CD1c-positive myeloid dendritic cell (primary cell): ENCODE results near the gene MECP2.
"Not testable (repeated sequence)": the region's sequence is repeated elsewhere in the genome, so short reads cannot be mapped to it uniquely, and the experiment has no call there.

Experiments
- DNase-seq: peaks from one replicate; pipeline ENCODE4 v3.0.0-alpha.2; 2016; ENCODE audit errors: extremely low spot score

Gene MECP2

DNA sequence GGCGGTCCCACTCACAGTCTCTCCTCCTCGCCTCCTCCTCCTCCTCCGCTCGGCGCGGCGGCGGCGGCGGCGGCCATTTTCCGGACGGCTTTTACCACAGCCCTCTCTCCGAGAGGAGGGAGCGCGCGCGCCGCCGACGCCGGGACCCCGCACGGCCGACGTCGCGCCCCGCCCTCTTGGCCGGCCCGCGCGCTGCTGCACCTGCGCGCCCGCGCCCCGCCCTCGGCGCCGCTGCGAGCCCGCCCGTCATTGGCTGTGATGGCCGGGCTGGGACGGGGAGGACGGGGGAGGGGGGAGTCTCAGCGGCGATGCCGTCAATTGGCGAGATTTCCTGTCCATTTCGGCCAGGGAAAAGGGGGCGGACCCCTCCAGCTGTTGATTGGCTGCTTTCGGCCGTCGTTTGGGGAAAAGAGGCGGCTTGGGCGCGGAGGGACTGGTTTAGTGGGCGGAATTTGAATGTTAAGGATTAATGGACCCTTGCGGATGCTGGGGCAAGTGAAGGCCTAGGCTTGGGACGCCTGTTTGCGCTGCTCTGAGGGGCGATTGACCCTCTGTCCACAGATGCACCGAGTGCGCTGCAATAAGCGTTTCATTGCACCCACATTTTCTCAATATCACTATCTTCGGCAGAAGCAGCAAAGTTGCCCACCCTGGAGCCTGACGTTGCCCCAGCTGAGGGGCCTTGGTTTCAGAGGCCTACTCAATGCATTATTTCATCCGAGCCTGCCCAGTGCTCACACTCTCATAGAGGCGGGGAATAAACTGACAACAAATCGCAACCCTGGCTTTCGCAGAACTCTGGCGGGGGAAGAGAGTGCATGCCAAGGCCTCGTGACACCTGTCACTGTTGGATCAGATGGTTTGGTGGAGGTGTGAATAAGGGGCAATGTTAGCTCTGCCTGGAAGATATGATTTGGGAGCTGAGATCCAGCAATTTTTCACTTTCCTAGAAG is at the start of gene MECP2:
Gene MECP2 (minus strand): TSS at position 129 of the 953 bp plus-strand sequence.
- peak; percentile 94 for DNase-seq

DNA sequence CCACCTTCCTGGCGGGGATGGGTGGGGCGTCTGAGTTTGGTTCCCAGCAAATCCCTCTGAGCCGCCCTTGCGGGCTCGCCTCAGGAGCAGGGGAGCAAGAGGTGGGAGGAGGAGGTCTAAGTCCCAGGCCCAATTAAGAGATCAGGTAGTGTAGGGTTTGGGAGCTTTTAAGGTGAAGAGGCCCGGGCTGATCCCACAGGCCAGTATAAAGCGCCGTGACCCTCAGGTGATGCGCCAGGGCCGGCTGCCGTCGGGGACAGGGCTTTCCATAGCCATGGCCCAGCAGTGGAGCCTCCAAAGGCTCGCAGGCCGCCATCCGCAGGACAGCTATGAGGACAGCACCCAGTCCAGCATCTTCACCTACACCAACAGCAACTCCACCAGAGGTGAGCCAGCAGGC is 46.5 kb upstream of the MECP2 start, which contains the start of gene OPN1LW:
Gene OPN1LW (plus strand): TSS at position 234 of the 400 bp plus-strand sequence. CDS start 41 bp downstream, at position 275.
- DNase-seq = not testable (repeated sequence)

DNA sequence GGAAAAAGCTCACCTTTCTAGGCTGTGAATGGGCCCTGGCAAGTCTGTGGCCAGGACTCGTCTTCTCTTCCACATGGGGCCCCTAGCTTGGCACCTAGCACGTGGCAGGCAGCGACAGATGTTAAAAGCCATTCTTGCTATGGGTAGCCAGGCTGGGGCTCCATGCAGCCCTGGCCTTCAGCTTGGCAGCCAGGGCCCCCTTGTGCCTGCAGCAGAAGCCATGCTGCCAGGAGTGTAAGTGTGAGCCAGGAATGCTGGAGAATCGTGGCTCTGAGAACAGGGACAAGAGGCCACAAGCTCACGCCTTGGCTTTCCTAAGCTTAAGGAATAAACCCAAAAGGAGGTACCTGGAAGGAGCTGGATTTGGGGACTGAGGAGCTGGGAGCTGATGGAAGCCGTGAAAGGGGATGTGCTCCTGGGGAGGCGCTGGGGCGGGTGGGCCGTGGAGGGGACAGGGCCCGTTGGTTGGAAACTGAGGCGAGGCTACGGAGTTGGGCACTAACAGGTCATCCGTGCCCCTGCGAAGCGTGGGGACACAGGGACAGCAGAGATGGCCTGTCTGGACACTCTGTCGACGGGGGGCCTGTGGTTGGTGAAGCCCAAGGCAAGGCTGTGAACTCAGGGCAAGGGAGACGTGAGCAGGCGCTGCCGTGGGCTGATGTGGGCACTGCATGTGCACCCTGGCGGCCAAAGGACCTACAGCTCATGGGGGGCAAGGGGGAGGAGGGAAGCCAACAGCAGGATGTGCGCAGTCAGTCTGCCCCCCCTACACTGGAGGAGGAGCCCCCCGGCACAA is 45.6 kb upstream of the MECP2 start:
- DNase-seq = no peak

DNA sequence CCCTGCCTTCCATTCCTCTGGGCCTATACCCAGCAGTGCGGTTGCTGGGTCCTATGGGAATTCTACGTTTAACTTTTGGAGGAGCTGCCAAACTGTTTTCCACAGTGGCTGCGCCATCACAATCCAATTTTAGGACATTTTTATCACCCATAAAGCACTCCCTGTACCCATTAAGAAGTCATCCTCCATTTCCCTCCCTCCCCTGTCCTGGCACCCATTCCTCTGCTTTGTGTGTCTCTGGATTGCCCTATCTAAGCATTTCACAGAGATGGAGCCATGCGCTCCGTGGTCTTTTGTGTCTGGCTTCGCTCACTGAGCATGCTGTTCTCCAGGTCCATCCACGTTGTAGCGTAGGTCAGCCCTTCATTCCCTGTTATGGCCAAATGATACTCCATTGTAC is 44.9 kb upstream of the MECP2 start:
- no peak for DNase-seq

DNA sequence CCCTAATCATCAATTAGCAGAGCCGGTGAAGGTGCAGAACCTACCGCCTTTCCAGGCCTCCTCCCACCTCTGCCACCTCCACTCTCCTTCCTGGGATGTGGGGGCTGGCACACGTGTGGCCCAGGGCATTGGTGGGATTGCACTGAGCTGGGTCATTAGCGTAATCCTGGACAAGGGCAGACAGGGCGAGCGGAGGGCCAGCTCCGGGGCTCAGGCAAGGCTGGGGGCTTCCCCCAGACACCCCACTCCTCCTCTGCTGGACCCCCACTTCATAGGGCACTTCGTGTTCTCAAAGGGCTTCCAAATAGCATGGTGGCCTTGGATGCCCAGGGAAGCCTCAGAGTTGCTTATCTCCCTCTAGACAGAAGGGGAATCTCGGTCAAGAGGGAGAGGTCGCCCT is 43.2 kb upstream of the MECP2 start:
- no peak for DNase-seq

DNA sequence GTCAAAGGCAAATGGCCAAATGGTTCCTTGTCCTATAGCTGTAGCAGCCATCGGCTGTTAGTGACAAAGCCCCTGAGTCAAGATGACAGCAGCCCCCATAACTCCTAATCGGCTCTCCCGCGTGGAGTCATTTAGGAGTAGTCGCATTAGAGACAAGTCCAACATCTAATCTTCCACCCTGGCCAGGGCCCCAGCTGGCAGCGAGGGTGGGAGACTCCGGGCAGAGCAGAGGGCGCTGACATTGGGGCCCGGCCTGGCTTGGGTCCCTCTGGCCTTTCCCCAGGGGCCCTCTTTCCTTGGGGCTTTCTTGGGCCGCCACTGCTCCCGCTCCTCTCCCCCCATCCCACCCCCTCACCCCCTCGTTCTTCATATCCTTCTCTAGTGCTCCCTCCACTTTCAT is 42.7 kb upstream of the MECP2 start:
- DNase-seq = no peak

DNA sequence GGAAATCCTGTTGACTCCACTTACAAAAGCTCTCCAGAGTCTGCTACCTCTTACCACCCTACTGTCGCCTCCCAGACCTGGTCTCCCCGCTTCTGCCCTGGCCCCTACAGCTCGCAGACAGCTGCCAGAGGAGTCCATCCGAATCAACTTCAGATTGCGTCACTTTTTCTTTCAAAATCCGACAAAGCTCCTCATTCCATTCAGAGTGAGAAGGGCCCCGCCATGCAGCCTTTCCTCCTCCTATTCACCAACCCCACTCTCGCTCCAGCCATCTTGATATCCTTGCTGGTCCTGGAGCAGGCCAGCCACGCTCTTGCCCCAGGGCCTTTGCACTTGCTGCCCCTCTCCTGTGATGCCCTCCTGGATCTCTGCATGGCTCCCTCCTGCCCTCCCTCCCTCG is 41.3 kb upstream of the MECP2 start:
- no peak for DNase-seq

DNA sequence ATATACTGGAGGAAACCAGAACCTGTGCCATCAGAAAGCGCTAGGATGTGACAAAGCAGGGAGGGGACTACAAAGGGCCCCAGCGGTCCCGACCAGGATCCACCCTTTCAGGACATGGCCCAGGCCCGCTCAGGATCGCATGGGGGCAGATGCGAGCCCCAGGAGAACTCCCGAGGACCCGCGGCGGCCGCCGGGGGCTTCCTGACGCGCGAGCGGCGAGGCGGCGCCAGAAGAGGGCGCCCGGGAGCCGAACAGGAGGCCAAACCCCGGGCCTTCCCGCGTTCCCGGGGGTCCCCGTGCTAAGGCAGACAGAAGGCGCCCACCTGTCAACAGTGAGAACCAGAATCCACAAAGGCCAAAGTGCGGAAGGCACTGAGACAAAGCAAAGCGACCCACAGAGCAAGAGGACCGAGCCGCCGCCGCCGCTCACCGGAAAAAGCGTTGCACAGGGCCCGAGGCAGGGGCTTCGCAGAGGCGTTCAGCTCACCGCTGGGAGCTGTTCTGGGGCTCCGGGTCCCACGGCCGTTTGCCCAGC is 39.2 kb upstream of the MECP2 start:
- peak; percentile 58 for DNase-seq

DNA sequence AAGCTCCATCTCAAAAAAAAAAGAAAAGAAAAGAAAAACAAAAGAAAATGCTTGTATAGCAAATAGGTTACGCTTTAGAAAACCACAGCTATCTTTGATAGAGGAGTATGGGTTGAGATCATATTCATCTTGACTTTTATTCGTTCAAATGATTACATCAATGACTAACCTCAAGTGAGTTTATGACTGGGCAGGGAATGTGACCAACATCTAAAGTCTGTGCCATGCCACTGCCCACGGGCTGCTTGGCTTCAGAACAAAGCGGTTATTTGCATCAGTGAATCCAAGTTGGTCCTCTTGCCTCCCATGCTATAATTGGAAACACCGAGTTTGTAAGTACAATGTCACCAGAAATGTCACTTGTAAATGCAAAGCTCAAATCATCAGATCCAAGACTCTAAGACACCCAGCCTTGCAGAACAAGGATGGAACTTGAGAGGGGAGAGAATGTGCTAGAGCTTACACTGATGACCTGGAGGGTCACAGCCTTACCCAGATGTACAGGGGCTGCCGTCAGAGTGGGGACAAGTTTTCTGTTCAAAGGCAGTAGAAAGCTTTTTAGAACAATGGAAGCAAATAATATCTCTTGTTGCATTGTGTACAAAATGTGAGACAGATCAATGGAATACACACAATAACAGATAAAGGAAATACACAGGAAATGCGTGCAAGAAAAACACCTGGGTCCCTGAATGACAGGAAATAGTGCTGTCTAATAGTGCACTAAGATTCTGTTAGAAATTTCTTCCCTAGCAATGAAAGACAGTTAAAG is 38.1 kb upstream of the MECP2 start:
- no peak for DNase-seq

DNA sequence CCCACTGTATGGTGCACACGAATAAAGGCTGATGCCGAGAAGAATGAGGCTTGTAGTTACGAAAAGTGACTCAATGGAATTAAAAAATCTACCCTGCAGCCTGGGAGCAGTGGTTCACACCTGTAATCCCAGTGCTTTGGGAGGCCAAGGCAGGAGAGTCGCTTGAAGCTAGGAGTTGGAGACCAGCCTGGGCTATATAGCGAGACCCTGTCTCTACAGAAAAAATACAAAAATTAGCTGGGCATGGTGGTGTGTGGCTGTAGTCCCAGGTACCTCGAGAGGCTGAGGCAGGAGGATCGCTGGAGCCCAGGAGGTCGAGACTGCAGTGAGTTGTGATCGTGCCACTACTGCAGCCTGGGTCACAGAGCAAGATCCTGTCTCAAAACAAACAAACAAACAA is 34.8 kb upstream of the MECP2 start:
- no peak for DNase-seq

DNA sequence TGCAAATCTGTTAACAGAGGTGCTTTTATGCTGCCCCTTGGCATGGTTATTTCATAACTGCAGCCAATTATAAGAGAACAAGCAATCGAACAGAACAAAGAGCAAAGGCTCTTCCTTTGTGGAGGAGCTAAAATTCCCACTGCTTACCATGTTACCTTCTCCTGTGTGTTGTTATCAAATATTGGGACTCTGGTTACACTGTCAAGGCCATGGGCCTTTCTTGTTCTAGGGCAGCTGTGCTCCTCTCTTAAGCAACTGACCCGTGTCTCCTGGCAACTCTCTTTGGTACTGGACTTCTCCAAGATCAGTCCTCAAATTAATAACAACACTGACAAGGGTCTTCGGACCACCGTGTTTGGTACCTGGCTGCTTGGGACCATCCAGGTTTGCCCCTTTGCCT is 34.4 kb upstream of the MECP2 start:
- DNase-seq = no peak

DNA sequence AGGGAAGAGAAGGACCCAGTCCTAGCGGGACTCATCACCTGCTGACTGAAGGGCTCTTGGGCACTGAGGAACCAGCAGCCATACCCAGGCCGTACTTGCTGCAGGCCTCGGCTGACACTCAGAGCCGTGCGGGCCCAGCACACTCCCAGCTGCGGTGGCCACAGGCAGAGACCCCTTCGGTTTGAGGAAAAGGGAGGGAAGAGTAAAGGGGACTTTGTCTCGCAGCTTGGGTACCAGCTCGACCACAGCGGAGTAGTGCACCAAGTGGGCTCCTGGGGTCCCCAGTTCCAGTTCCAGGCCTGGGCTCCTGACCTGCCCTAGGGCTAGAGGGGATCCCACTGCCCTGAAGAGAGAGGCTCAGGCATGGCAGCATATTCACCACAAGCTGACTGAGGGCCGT is 28.6 kb upstream of the MECP2 start:
- DNase-seq = no peak

DNA sequence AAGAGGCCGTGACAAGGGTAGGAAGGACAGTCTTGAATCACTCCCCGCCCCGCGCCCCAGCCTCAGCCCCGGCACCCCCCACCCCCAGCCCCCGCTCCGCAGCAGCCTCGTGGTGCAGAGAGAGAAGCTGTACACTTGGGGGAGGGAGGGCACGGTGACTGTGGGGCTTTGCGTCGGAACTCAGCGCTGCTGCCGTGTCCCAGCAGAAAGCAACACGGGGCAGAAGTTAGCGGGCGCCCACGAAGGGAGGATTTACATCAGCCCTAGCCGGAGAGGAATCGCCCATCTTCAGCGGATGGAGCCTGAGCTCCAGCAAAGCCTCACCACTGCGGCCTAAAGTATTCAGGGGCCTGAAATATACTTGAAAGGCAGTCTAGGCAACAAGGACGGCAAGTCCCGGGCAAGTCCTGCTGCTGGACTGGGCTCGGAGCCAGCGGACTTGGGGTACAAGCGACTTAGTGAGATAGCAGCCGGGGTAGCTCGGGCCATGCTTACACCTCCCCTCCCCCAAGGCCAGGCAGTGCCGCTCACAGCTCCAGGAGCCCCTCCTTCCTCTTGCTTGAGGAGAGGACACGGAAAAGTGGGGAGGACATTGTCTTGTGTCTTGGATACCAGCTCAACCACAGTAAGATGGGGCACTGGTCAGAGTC is 28.0 kb upstream of the MECP2 start:
- no peak for DNase-seq

DNA sequence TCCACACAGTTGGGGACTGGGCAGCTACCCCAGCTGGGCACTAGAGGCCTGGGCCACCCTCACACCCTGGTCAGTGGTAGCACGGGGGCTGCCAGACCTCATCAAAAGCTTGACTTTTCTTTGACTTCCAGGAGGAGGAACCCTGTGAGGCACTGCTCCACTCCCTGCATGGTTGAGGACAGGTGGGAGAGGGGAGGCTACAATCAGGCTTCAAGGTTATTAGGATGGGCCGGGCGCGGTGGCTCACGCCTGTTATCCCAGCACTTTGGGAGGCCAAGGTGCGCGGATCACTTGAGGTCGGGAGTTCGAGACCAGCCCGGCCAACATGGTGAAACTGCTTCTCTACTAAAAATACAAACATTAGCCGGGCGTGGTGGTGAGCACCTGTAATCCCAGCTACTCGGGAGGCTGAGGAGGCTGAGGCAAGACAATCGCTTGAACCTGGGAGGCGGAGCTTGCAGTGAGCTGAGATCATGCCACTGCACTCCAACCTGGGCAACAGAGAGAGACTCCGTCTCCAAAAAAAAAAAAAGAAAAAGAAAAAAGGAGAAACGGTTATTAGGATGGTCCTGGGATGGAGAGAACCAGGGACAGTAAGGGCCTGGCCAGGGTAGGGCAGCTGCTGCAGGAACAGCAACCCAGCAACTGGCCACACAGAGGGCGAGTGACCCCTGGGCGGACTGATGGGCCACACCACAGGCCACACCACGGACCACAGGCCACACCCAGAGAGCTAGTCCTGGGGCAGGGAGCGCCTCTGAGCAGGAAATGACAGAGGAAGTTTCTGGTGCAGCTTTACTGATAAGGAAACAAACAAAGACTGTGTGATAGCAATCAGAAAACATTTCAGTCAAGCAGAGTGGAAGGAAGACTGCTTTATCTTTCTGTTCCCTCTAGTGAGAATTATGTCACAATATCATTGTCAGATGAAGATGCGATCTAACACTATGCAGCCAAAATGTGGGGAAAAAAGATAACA is 26.0 kb upstream of the MECP2 start:
- DNase-seq = peak; percentile 33

DNA sequence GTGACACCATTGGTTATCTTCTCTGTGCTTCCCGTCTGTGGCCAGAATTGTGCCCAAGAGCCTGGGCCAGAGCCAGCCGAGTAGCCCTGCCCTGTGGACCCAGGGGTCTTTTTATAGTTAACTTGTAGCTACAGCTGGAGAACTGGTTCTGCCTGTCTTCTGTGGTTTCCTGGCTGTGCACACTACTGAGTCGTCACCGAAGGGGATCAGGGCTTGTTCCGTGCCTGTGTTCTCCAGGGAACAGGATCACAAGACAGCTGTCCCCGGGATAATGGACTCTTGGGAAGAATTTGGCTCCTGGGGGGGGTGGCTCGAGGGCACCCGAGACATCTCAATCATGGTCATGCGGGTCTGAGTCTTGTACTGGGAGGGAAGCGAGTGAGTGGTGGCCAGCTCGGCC is 24.4 kb upstream of the MECP2 start:
- no peak for DNase-seq

DNA sequence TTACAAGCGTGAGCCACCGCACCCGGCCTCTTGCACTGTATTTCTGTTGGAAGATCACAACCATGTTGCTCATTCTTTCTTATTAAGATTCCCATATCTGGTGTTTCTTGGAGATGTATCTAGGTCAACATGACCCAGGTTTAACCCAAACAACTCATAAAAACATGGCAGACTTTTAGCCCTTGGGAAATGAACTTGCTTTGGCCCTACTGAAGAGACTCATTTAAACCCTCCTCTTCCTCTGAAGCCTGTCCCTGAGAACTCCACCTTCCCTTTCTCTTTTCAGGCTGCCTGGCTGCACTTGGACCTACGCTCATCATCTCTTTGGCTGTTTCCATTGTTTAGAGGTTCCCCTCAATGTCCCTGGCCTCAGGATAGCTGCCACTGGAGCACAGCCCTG is 23.7 kb upstream of the MECP2 start:
- no peak for DNase-seq

DNA sequence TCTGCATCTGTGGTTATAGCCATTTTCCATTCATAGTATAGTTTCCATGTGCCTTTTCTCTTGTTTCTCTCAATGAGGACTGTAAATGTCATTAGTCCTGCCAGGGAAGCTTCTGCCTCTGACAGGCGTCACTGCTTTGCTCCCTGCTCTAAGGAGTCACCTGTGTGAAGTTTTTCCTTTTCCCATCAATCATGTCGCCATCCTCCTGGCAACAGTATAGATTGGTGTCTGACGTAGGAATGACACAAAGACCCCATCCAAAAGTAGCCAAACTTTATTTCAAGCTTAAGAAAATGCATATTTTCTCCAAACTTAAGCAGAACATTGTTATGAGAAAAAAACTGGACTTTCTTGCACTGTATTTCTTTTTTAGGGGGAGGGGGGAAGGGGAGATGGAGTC is 23.1 kb upstream of the MECP2 start:
- no peak for DNase-seq

DNA sequence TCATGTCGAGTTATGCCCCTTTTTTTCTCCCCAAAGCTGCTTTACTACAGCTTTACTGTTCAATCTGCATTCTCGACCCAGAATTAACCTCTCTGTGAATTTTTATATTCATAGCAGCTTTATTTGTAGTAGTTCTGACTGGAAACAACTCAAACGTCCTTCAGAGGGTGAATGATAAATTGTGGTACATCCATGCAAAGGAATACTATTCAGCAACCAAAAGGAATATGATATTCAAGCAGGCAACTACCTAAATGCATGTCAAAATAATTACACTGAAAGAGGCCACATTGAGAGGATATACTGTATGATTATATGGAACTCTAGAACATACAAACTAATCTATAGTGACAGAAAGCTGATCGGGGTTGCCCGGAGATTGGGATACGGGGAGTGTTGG is 20.0 kb upstream of the MECP2 start:
- DNase-seq = no peak

DNA sequence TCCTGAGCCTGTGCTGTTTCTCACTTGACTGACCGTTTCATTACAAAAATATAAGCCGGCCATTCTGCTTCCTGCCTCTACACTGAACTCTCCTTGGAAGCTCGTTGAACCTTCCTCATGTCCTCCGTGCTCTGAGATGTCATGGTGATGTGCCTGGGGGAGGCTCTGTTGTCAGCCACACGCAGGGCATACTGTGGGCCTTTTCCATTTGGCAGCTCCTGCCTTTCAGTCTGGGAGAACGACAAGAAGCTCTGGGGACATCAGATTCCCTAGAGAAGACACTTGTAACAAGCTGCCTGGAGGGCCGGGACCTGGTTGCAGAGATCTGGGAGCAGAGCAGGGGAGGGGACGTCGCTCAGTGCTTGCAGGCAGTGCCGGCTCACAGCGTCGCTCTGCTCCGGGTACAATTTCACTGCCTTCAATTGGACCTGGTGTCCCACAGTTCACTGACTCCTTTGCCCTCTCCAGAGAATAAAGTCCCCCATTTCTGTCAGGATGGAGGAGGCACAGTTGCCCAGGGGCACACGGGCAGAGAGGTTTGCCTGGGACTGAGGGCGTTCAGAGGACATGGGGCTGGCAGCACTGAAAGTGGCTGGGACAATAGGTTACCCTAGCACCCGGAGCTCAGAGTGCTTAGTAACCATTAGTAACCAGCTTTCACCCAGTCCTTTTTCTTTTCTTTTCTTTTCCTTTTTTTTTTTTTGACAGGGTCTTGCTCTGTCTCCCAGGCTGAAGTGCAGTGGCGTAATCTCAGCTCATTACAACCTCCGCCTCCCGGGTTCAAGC is 19.1 kb upstream of the MECP2 start:
- no peak for DNase-seq
